ENCODE measurements around the gene CAST. TPM values are rescaled to one million over a fixed set of nuclear protein-coding genes. Genes with fewer than 3 reads are reported as not detected.
A peak's percentile ranks its signal among the peaks of the same experiment; 100 is the strongest.

The CAST gene
- total RNA-seq, 1 experiment from 2014 or later = 61.0 TPM

DNA sequence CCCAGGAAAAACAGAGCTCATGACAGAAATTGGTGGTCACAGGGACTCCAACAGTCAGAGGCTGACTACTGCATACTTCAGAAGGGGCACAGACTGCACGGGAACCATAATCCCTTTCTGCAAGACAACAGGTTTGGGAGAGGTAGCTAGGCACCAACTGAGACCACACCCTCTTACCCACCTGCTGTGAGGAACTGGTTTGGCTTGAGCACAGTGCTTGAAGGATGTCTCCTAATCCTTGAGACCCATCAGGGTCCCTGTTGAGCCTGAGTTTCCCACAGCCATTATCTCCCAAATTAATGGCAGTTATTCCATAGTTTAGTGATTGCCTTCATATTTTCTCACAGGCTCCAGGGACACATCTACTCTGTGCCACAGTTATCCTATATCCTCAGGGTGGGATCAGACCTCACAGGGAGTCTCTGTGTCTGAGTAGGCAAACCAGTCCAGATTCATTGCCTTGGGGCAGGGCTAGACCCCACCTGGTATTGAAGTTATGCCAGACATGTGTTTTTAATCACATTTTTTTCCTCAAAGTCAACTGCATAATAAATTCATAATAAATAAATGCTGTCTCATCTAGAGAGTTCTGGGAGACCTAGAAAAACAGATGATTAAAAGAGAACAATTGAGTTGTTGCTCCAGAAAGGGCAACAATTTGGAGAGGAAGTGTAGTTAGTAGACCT lies 9.3 kb upstream of the CAST start:
- H3K27me3 ChIP-seq = no peaks in the 10 kb centered on the region
- peaks cover 23% of the 10 kb centered on the region for H3K4me1 ChIP-seq
- no peak overlapping the region for H3K4me3 ChIP-seq
- no peak overlapping the region for H3K27ac ChIP-seq
- no peaks in the 10 kb centered on the region for H3K9me3 ChIP-seq (replicated peaks)
- H3K36me3 ChIP-seq = no peaks in the 10 kb centered on the region
- peak; percentile 35 for DNase-seq

DNA sequence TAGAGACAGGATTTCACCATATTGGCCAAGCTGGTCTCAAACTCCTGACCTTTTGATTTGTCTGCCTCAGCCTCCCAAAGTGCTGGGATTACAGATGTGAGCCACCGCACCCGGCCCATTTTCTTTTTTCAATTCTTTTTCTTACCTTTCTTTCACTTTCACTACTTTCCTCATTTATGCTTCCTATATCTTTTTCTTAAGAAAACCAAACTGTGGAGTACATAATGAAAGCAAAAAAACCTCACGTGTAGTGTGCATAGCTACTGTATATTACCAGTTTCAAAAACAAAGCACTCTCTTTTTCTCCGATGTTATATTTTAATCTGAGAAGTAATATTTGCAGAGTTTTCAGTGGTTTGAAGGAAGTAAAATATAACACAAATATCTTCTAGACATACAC lies 8.0 kb upstream of the CAST start:
- H3K9me3 ChIP-seq (replicated peaks) = no peaks in the 10 kb centered on the region
- no peak overlapping the region for H3K4me3 ChIP-seq
- H3K27ac ChIP-seq = no peak overlapping the region
- peaks cover 30% of the 10 kb centered on the region for H3K4me1 ChIP-seq
- no peaks in the 10 kb centered on the region for H3K36me3 ChIP-seq
- no peaks in the 10 kb centered on the region for H3K27me3 ChIP-seq
- no peak for DNase-seq

DNA sequence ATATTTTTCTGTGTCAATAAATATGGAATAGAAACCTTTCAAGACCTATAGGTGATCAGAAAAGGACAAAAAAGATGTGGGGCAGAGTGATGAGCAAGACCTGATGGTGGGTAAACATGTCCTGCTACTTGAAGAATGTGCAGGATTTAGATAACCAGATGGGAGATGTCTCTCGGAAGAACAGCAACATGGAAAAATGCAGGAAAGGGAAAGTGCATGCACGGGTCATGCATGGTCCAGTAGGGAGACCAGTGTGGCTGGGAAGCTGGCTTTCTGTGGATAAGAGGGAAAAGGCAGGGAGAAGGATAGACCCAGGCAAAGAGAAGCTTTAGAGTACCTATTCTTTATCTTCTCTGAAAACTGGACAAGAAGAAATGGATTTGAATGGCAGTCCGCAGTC lies 7.1 kb upstream of the CAST start:
- Histone ChIP-seq H3K36me3 (no peaks in the 10 kb centered on the region), H3K27me3 (no peaks in the 10 kb centered on the region), H3K4me3 (no peak overlapping the region), H3K9me3 (replicated peaks) (no peaks in the 10 kb centered on the region), H3K4me1 (peaks cover 30% of the 10 kb centered on the region), H3K27ac (no peak overlapping the region)
- no peak for DNase-seq

DNA sequence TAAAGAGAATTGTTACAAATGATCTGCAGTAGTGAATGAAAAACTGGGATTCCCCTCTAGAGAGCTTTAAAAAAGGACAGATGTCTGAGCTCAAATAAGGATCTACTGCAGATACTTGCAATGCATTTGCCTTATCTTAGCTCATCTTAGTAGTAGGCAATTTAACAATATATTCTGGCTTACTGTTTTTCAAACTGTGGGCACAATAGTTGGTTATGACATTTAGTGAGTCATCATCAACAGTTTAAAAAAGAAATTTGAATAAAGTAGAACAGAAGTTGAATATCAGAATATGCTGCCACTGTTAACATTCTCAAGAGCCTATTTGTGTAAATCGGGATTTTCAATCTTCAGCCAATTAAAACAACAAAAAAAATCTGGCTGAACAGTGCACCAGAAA lies 6.7 kb upstream of the CAST start:
- H3K27me3 ChIP-seq = no peaks in the 10 kb centered on the region
- H3K36me3 ChIP-seq = no peaks in the 10 kb centered on the region
- no peaks in the 10 kb centered on the region for H3K9me3 ChIP-seq (replicated peaks)
- H3K4me1 ChIP-seq = peaks cover 34% of the 10 kb centered on the region
- no peak overlapping the region for H3K27ac ChIP-seq
- no peak overlapping the region for H3K4me3 ChIP-seq
- DNase-seq = no peak

DNA sequence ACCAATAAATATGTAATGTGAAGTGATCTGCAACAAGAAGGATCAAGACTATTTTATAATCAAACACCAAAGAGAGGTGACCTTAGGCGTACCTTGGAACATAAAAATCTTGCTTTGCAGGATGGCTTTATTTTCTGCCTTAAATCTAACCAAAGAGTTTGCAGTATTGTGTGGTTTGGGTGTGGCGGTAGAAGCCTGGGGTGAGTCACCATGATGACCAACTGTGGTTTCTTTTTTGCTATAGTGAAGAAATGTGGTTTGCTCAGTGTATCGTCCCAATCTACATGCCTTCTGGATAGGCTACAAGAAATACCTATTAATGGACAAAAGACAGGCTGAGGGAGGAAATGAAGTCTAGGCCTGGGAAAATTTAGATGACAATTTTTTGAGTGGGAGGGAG lies 5.1 kb upstream of the CAST start:
- DNase-seq = peak; percentile 58 to 67
- Histone ChIP-seq H3K27ac (no peak overlapping the region), H3K9me3 (replicated peaks) (no peaks in the 10 kb centered on the region)

DNA sequence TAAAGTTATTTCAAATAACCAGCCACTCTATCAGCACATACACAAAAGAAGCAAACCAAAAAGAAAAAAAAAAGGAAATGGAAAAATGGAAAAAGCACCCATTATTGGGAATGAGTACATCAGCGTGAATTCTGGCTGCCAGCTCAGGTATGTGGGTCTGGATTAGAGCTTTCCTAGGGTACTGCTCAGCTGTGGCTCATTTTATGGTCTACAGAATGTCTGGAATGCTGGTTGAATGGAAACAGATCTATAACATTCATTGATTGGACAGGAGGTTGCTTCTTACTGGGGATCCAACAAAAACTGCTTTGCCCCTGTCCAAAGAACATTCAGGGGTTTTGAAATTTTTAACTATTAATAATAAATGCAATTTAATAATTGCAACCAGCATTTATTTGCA lies 3.9 kb upstream of the CAST start:
- Histone ChIP-seq H3K36me3 (no peaks in the 10 kb centered on the region), H3K27me3 (no peaks in the 10 kb centered on the region), H3K27ac (no peak overlapping the region), H3K4me1 (peaks cover 31% of the 10 kb centered on the region), H3K4me3 (no peak overlapping the region), H3K9me3 (replicated peaks) (no peaks in the 10 kb centered on the region)
- DNase-seq = no peak

More for the DNA sequence above, 5.1 kb upstream of the CAST start:
- Histone ChIP-seq H3K27me3 (no peaks in the 10 kb centered on the region), H3K4me1 (peaks cover 38% of the 10 kb centered on the region), H3K36me3 (no peaks in the 10 kb centered on the region), H3K4me3 (no peak overlapping the region)

DNA sequence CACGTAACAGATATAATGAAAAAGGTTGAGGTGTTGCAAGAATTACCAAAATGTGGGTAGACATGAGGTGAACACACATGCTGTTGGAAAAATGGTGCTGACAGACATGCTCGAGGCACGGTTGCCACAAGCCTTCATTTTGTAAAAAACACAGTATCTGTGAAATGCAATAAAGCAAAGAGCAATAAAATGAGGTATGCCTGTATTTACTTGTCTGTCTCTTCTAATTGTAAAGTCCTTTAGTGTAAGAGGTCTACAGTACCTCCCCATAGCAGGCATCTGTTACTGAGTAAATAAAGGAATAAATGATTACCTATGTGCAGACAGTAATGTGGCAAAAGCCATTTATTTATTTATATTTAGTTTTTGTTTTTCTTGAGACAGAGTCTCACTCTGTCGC lies 3.0 kb upstream of the CAST start:
- Histone ChIP-seq H3K27ac (no peak overlapping the region), H3K4me3 (no peak overlapping the region), H3K27me3 (no peaks in the 10 kb centered on the region), H3K36me3 (no peaks in the 10 kb centered on the region), H3K4me1 (peaks cover 29% of the 10 kb centered on the region), H3K9me3 (replicated peaks) (no peaks in the 10 kb centered on the region)
- no peak for DNase-seq

DNA sequence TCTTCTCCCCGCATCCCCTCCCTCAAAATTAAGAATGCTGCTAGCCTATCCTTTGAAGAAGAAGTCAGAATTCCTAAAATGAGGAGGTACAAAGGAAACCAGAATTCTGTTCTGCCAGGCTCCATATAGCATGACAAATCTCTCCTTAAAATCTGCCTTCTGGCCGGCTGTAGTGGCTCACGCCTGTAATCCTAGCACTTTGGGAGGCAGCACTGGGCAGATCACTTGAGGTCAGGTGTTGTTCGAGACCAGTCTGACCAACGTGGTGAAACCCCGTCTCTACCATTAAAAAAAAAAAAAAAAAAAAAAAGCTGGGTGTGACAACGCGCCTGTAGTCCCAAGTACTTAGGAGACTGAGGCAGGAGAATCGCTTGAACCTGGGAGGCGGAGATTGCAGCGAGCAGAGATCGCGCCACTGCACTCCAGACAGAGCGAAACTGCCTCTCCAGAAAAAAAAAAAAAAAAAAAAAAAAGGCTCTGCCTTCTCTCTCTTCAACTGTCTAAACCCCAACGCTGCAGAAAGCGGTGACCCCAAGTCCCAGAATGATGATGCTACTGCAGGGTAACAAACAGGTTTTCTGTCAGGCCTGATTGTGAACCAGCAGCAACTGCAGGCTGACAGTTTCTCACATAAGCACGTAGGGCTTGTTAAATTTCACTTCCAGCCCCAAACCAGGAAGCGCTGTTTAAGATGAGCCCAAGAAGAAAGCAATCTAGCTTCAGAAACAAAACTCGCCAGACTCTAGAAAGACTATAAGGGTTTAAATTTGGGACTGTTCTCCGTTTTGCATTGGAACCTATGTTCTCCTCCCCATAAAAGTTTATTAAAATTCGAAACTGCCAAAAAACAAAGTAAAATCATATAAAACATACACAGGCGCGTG lies 963 bp upstream of the CAST start:
- DNase-seq = peak; percentile 20 to 57
- Histone ChIP-seq H3K4me3 (peak overlapping the region; percentile 85), H3K36me3 (no peaks in the 10 kb centered on the region), H3K9me3 (replicated peaks) (no peaks in the 10 kb centered on the region), H3K27me3 (no peaks in the 10 kb centered on the region), H3K4me1 (peaks cover 27% of the 10 kb centered on the region), H3K27ac (peak overlapping the region; percentile 28; the same call in 1 of the 2 replicates)

DNA sequence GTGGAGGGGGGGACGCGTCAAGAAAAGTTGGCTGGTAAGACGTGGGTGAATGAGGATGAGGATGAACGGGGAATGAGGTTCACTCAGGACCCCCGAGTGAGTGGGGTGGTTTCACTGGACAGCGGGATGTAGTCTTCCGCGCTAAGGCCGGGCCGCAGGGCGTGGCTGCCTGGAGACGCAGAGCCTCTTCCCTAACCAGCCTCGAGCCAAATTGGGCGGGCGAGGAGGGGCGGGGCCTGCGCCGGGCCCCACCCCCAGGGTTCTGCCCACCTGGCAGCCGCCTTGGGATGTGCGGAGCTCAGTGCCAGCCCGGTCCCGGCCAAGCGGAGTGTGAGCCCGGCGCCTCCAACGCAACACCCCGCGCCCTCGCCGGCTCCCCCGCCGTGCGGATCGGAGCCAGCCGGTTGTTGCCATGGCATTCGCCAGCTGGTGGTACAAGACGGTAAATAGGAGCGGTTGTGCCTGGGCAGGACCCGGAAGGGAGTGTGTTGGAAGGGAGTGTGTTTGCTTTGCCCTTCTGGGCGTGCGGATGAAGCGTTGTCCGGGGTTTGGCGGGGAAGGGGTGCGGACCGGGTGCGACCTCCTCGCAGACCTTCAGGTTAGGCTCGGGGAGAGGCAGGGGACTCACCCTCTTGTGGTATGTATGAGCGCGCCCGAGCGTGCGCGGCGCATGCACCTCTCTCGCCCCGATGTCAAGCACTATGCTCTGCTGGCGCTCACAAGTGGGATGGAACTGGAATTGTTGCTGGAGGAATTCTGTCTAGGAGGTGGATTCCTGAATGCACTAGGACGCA lies 746 bp downstream of the CAST start:
- peak; percentile 76 to 80 for DNase-seq
- Histone ChIP-seq H3K27ac (no peak overlapping the region; the same call in 1 of the 2 replicates), H3K4me3 (peak overlapping the region; percentile 85), H3K36me3 (no peaks in the 10 kb centered on the region), H3K9me3 (replicated peaks) (no peaks in the 10 kb centered on the region), H3K4me1 (peaks cover 15% of the 10 kb centered on the region; the same call in 1 of the 2 replicates), H3K27me3 (no peaks in the 10 kb centered on the region)

DNA sequence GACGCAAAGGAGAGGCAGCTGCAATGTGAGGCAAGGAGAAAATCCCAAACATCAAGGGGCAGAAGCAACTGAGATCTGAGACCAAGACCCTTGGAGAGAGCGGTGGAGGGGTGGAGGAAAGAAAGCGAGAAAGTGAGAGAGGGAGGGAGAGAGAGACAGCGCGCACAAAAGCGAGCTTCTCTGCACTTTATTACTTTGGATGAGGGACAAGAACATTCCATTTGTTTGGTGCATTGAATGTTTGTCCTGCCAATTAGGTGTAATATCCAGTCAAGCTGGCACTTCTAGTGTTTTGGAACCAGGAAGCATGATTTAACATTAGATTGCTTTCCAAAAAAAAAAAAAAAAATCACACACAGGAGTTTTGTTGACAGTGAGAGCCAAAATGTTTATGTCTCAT lies 1.4 kb downstream of the CAST start:
- H3K36me3 ChIP-seq = no peaks in the 10 kb centered on the region
- H3K4me1 ChIP-seq = peaks cover 8% of the 10 kb centered on the region; the same call in 1 of the 2 replicates
- H3K27ac ChIP-seq = no peak overlapping the region
- no peaks in the 10 kb centered on the region for H3K9me3 ChIP-seq (replicated peaks)
- H3K4me3 ChIP-seq = no peak overlapping the region; the same call in 1 of the 2 replicates
- H3K27me3 ChIP-seq = no peaks in the 10 kb centered on the region
- no peak for DNase-seq

DNA sequence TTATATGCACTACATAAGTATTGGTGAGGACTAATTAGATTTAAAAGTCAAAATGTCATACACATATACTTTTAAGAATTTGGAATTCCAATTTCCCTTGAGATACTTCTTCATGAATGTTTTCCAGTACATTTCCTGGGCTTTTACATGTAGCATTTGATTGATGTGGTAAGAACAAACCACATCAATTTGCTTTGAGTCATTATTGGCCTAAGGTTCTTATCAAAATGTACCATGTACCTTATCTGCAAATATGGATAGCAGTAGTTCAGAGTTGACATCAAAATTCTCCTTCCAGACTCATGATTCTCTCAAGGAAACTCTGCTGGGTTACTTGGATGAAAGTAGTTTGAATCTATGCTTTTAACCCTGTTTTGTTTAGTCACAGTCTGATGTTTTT lies 2.5 kb downstream of the CAST start:
- DNase-seq = no peak
- no peak overlapping the region for H3K4me3 ChIP-seq
- H3K9me3 ChIP-seq (replicated peaks) = no peaks in the 10 kb centered on the region
- H3K4me1 ChIP-seq = peaks cover 8% of the 10 kb centered on the region; the same call in 1 of the 2 replicates
- no peak overlapping the region for H3K27ac ChIP-seq
- no peaks in the 10 kb centered on the region for H3K27me3 ChIP-seq
- no peaks in the 10 kb centered on the region for H3K36me3 ChIP-seq

DNA sequence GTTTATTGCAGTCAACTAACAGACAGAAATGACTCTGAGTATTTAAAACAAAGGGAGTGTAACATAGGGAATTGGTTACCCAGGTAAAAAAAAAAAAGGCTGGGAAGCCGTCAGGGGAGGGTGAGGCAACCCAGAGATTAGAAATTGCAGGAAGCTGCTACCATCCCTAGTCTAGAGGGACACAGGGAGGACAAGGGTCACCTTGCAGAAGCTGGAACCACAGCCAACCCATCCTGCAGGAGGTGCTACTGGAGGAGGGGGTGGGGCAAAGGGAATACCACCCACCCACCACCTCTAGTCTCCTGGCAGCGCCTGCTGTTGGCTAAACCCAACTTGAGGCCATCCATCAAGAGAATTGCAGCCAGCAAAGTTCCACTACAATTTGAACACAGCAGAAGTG lies 6.5 kb downstream of the CAST start:
- Histone ChIP-seq H3K27ac (no peak overlapping the region), H3K4me1 (no peaks in the 10 kb centered on the region), H3K4me3 (no peak overlapping the region), H3K36me3 (no peaks in the 10 kb centered on the region), H3K27me3 (no peaks in the 10 kb centered on the region), H3K9me3 (replicated peaks) (no peaks in the 10 kb centered on the region)
- no peak for DNase-seq

DNA sequence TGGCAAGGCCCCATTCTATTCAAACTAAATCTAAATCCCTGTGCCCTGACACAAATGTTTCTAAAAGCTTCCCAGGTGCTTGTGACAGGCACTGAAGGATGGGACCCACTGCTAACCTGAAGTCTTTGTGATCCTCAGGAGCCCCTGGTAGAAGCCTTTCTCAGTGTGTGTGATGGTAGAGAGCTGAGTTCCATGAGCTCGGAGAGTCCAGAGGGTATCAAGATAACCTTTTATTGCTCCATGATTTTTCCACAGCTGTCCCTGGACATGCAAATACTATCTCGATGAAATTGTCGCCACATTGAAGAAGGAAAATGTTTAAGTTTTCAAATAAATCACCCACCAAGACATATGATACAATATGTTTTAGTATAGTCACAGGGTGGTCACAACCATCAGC lies 7.7 kb downstream of the CAST start:
- no peaks in the 10 kb centered on the region for H3K27me3 ChIP-seq
- no peaks in the 10 kb centered on the region; the same call in 1 of the 2 replicates for H3K36me3 ChIP-seq
- no peak for DNase-seq
- no peak overlapping the region for H3K27ac ChIP-seq
- H3K9me3 ChIP-seq (replicated peaks) = no peaks in the 10 kb centered on the region
- no peak overlapping the region for H3K4me3 ChIP-seq
- no peaks in the 10 kb centered on the region for H3K4me1 ChIP-seq

DNA sequence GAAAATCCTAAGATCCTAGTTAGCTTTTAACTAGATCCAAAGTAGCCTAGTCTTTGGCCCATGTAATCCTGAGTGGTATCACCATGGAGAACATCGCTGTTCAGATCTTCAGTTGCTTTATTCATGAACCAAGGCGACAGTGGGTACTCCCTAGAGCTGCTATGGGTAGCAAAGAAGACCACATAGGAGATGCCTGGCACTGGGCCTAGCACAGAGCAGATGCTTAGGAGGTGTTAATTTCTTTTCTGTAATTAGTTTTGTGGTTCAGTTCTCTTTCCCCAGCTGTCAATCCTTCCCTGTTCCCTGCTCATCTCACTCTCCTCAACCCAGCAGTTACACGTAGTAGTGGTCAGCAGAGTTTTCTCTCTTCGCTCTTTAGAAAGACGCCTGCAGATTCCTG lies 9.3 kb downstream of the CAST start:
- H3K36me3 ChIP-seq = no peaks in the 10 kb centered on the region; the same call in 1 of the 2 replicates
- H3K27ac ChIP-seq = no peak overlapping the region
- no peak for DNase-seq
- H3K4me1 ChIP-seq = no peaks in the 10 kb centered on the region
- H3K4me3 ChIP-seq = no peak overlapping the region
- no peaks in the 10 kb centered on the region for H3K27me3 ChIP-seq
- no peaks in the 10 kb centered on the region for H3K9me3 ChIP-seq (replicated peaks)

DNA sequence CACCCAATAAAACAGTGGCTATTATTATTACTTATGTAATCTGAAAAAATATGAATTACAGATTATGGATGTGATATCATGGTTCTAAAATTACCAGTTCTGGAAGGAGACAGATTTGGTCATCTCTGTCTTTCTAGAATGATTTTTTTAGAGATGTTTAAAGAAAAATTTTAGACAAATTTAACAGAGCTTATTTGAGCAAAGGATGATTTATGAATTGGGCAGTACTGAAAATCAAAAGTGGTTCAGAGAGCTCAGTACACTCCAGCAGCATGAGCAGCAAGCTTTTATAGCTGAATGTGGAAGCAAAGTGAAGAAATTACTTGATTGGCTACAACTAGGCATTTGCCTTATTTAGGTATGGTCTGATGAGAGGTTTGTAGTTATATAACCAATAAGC lies 11.0 kb downstream of the CAST start:
- no peaks in the 10 kb centered on the region for H3K9me3 ChIP-seq (replicated peaks)

More for the DNA sequence above, 11.0 kb downstream of the CAST start:
- no peaks in the 10 kb centered on the region for H3K27me3 ChIP-seq
- H3K27ac ChIP-seq = no peak overlapping the region
- no peaks in the 10 kb centered on the region; the same call in 1 of the 2 replicates for H3K36me3 ChIP-seq
- H3K4me1 ChIP-seq = no peaks in the 10 kb centered on the region
- no peak for DNase-seq
- no peak overlapping the region for H3K4me3 ChIP-seq
